GM12875 (cell line): ENCODE results near the gene SLC1A1.

Experiments used
- H3K4me3 ChIP-seq: one replicate; pipeline ENCODE4 v1.5.1; 2011; ENCODE audit warnings: low read depth, low read length, control low read depth
- TF ChIP-seq, protein P1 (sequence below): IDR thresholded peaks from 2 replicates; pipeline ENCODE4 v1.5.1; 2011; ENCODE audit warnings: low read depth, mild to moderate bottlenecking, control low read depth, inconsistent platforms, low read length, moderate library complexity, borderline replicate concordance; ENCODE audit not compliant: insufficient read depth

SLC1A1 gene

DNA sequence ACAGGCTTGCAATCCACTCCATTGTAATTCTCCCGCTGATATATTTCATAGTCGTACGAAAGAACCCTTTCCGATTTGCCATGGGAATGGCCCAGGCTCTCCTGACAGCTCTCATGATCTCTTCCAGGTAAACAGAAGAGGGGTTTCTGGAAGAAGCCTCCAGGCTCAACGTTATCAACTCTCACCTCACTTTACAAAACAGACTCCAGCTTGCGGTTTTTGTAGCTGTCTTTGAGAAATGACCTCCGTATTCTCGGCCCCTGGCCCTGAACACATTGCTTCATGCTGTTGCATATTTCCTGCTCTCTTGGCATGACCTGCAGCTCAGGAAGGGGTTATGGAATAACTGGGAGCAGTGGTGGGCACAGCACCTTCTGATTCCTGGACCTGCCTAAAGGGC, 85.7 kb downstream of the SLC1A1 start:
- TF ChIP-seq, protein P1, sequence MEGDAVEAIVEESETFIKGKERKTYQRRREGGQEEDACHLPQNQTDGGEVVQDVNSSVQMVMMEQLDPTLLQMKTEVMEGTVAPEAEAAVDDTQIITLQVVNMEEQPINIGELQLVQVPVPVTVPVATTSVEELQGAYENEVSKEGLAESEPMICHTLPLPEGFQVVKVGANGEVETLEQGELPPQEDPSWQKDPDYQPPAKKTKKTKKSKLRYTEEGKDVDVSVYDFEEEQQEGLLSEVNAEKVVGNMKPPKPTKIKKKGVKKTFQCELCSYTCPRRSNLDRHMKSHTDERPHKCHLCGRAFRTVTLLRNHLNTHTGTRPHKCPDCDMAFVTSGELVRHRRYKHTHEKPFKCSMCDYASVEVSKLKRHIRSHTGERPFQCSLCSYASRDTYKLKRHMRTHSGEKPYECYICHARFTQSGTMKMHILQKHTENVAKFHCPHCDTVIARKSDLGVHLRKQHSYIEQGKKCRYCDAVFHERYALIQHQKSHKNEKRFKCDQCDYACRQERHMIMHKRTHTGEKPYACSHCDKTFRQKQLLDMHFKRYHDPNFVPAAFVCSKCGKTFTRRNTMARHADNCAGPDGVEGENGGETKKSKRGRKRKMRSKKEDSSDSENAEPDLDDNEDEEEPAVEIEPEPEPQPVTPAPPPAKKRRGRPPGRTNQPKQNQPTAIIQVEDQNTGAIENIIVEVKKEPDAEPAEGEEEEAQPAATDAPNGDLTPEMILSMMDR, result no peak
- no peak overlapping the region for H3K4me3 ChIP-seq

DNA sequence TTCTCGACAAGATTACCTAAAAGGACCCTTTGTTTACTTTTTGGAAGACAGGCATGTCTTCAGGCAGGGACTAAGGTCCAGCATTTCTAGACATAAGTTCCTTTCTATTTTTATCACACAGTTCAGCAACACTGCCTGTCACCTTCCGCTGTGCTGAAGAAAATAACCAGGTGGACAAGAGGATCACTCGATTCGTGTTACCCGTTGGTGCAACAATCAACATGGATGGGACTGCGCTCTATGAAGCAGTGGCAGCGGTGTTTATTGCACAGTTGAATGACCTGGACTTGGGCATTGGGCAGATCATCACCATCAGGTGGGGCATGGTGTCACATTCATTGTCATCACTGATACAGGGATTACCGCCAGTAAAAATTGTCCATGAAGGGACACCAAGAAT, 86.2 kb downstream of the SLC1A1 start:
- no peak overlapping the region for H3K4me3 ChIP-seq
- TF ChIP-seq, protein P1, result no peak

DNA sequence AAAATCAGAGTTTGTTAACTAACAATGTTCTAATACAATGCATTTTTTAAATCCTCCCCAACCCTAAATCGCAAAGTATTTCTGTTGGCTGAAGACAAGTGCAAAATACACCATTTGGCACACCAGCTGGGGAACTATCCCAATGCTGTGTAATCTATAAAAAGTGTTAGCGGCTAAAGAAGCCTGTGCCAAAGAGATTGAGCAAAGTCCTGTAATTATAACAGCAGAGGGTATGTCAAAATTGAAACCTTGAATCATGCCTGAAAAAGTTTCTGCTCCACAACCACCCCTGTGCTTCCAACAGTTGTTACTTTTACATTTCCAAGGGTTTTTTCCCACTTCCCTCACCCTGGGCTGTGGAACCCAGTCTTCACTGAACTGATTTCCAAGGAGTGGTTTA, 88.7 kb downstream of the SLC1A1 start:
- TF ChIP-seq, protein P1, result no peak
- no peak overlapping the region for H3K4me3 ChIP-seq

DNA sequence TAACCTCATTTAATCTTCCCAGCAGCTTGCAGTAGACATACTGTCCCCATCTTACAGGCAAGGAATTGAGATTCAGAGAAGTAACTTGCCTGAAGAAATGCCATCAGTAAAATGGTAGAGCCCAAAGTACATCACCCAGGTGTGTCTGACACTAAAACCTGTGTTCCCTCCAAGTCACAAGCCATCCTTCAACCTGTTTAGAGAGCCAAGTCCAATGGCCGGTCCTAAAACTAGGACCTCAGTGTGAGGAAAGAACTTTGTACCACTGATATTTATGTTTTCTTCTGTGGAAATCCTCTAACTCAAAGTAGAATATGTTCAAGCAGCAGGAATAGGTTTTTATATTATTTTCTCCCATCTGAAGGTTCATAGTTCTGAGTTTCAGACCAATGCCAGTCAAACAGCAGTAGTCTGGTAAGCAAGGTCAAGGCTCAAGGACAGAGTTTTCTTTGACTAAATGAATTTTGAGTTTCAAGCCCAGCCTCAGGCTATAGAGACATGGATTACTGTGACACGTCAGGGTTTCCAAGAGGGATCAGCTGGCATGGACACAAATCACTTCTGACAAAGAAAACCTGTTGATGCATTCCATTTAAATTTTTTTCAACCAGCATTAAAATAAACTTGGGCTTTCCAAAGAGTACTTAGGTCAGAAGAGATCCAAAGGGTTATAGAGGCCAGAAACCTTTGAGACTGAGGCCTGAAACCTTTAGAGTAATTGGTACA, 90.9 kb downstream of the SLC1A1 start:
- TF ChIP-seq, protein P1, result no peak

DNA sequence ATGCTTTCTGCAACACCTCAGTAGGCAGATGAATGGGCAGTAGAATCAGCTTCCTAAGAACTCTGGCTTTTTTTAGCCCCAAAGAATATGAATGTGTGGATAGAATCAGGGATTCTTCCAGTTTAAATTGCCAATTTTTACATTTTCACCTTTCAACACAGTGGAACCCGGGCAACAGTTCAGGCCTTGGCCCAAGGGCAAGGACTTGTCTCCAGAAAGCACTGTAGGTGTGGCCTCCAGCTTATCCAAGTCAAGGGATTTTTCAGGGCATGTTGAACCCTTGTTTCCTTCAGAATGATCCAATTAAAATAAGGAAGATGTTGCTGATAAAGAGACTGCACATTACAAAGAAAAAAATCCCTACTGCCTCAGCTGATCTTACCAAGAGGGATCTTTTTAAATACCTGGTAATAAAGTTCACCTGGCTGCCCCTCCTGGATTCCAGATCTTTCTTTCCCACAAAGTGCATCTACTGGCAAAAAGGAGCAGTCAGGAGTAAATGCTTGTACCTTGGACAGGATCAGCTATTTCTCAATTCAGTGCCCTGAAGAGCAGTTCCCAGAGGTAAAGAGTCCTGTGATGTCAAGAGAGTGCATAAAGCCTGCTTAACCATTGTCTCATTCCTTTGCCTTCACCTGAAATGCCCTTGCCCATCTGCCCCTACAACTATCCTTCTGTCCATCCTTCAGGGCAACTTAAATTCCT, 91.7 kb downstream of the SLC1A1 start:
- TF ChIP-seq, protein P1, result no peak
- H3K4me3 ChIP-seq, result no peak overlapping the region

More for the DNA sequence above, 90.9 kb downstream of the SLC1A1 start:
- no peak overlapping the region for H3K4me3 ChIP-seq

DNA sequence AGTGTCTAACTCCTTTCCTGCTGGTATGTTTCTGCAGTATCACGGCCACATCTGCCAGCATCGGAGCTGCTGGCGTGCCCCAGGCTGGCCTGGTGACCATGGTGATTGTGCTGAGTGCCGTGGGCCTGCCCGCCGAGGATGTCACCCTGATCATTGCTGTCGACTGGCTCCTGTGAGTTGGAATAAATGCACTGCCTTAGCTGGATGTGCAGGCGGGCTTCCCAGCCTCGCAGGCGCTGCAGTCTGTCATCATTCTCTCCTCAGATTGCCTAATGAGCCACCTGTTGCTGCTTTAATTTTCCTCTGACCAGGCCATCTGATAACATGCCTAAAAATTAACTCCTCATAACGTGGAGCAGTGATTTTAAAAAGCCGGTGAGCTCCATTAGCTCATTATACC, 92.7 kb downstream of the SLC1A1 start:
- TF ChIP-seq, protein P1, result no peak
- no peak overlapping the region for H3K4me3 ChIP-seq

DNA sequence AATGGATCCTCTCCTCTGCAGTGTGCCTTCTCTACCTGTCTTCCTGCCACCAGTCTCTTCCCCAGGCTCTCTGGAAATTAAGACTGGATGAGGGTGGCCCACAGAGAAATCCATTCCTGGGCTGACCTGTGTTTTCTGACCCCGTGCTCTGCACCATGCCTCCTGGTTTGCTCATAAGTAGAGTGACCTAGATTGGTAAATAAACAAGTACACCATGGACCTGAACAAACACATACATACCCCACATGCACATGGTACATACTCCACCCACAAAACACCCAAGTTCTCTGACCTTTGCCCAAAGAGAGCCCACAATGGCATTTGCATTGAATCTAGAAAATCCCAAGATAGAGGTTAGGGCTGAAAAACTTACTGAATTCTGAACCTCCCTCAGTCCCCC, 94.4 kb downstream of the SLC1A1 start:
- TF ChIP-seq, protein P1, result no peak

More for the DNA sequence above, 94.4 kb downstream of the SLC1A1 start:
- H3K4me3 ChIP-seq, result no peak overlapping the region
